HG02938 (cell line): ENCODE results near the gene INO80.

ENCODE experiments used
- ATAC-seq: cut with Tn5 transposase; IDR thresholded peaks from one replicate; pipeline ENCODE4 v1.9.1; 2021; ENCODE audit warnings: mild to moderate bottlenecking, moderate library complexity; ENCODE audit not compliant: unreplicated experiment

The INO80 gene

DNA sequence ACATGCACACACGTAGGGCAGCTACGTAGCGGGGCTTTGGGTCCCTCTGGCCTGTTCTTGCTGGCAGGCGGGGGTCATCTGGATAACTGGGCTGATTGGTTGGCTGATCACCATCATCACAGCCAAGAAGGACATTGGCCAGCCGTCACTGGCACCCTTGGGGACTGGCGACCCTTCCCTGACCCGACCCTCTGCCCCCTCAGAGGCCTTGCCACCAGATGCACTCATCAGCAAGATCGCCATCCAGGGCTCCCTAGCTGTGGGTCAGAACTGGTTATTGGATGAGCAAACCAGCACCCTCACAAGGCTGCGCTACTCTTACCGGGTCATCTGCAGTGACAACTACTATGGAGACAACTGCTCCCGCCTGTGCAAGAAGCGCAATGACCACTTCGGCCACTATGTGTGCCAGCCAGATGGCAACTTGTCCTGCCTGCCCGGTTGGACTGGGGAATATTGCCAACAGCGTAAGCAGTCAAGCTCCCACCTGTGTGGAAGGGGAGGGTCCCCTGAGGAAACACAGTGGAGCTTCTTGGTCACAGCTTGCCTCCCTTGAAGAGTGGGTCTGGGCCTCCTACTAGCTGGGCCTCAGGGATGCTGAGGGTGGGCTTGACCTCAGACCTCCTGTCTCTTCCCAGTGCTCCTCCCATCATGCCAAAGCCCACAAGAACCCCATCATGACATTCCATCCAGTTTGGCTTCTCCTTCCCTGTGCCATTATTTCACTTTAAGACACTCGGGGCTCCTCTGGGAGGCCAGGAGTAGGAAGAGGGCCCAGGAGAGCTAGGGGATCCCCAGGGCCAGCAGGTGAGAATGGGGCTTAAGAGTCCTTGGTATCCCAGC, 184.6 kb downstream of the INO80 start:
- no peak for ATAC-seq

DNA sequence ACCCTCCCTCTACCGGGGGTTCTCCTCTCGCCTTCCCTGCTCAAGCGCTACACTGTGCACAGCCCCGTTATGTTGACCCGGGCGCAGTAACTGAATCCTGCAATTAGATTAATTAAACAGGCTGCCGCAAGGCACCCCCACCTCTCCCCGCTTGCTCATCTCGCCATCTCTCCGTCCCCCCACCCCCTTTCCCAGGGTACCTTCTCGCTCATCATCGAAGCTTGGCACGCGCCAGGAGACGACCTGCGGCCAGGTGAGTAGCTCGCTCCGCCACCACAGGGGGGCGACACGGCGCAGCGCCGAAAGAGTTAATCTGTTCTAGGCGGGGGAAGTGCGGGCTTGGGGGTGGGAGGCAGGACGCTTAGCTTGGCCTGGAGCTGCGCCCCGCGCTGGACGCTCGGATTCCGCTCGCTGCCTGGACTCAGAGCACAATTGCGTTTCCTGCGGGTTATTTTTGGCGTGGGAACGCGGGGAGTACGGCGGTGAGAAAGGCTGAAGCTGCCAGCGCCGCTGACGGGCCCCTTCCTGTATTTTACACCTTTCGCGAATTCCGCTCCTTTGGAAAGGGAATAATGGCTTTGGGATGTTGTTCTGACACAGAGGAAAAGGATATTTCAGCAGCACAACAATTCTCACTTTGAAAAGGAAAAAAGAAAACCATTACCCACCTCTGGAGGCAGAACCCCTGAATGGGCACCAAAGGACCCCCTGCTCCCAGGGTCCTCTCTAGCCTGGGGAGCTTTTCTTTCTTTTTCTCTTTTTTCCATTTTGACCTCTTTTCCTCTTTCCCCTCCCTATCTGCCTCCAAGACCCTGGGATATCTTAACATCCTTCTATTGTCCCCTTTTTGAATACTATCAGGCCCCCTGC, 185.4 kb downstream of the INO80 start:
- no peak for ATAC-seq

DNA sequence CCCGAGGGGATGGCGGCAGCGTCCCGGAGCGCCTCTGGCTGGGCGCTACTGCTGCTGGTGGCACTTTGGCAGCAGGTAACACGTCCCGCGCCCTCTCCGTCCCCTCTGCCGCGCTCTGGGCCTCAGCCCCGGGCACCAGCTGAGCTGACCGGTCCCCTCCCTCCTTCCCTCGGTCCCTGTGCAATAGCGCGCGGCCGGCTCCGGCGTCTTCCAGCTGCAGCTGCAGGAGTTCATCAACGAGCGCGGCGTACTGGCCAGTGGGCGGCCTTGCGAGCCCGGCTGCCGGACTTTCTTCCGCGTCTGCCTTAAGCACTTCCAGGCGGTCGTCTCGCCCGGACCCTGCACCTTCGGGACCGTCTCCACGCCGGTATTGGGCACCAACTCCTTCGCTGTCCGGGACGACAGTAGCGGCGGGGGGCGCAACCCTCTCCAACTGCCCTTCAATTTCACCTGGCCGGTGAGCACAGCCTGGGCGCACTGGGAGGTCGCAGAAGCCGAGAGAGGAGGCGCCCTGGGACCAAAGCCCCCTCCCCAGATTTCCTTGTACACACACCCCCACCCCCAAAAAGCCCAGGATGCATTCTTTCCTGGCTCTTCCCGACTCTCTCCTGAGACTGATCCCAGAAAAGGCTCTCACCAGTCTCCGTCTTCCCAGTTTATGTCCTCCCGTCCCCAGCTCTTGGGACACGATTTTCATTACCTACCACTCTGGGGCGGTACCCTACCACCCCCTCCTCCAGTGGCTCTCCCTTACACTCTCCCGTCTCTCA, 186.2 kb downstream of the INO80 start:
- no peak for ATAC-seq
